ENCODE data around the gene ERV3-1. TPM values are rescaled to one million over a fixed set of nuclear protein-coding genes. Genes with fewer than 3 reads are reported as not detected.
"Not testable (repeated sequence)": the region's sequence is repeated elsewhere in the genome, so short reads cannot be mapped to it uniquely, and the experiment has no call there.

Gene ERV3-1
- polyA plus RNA-seq, 1 donor from 2014 or later = 13.9 TPM

GRCh38 chr7:64990936-64991335 lies 15.6 kb downstream of the ERV3-1 start, which contains the start of gene ZNF117:
TSS of gene ZNF117 (minus strand) at chr7:64991036.
- Mint-ChIP-seq H3K27ac (no peak within 1 kb of the TSS), H3K9me3 (peaks cover 15 to 75% (median 54%) of the 10 kb centered on the region in 3 donors), H3K4me3 (peak within 1 kb of the TSS in 2 of 4 donors; percentile 4 to 52), H3K4me1 (peaks cover 0 to 5% (median 4%) of the 10 kb centered on the region in 3 donors), H3K27me3 (no peaks in the 10 kb centered on the region), H3K36me3 (peaks cover 31% of the 10 kb centered on the region)

- Mint-ChIP-seq H3K27me3 (no peaks in the 10 kb centered on the region), H3K4me3 (peak overlapping the region in 1 of 4 donors; percentile 52), H3K4me1 (peaks cover 0 to 5% (median 4%) of the 10 kb centered on the region in 3 donors), H3K27ac (no peak overlapping the region), H3K9me3 (peaks cover 16 to 75% (median 54%) of the 10 kb centered on the region in 3 donors), H3K36me3 (peaks cover 31% of the 10 kb centered on the region)
Observed at GRCh38 chr7:64990216-64990615, 16.3 kb downstream of the ERV3-1 start.

GRCh38 chr7:64978497-64979203 lies 27.8 kb downstream of the ERV3-1 start:
- Mint-ChIP-seq H3K4me1 (peaks cover 0 to 2% (median 1%) of the 10 kb centered on the region in 3 donors), H3K9me3 (peaks cover 21 to 58% (median 40%) of the 10 kb centered on the region in 3 donors), H3K36me3 (peaks cover 21% of the 10 kb centered on the region), H3K4me3 (no peak overlapping the region), H3K27me3 (no peaks in the 10 kb centered on the region), H3K27ac (no peak overlapping the region)

- H3K27me3 Mint-ChIP-seq = no peaks in the 10 kb centered on the region
- no peak overlapping the region for H3K4me3 Mint-ChIP-seq
- H3K36me3 Mint-ChIP-seq = peaks cover 3% of the 10 kb centered on the region
- no peak overlapping the region for H3K27ac Mint-ChIP-seq
- peaks cover 11 to 28% (median 26%) of the 10 kb centered on the region in 3 donors for H3K9me3 Mint-ChIP-seq
- H3K4me1 Mint-ChIP-seq = no peaks in the 10 kb centered on the region
Observed at GRCh38 chr7:64965594-64965993, 40.9 kb downstream of the ERV3-1 start.

GRCh38 chr7:64959072-64959747 lies 47.3 kb downstream of the ERV3-1 start:
- H3K4me1 Mint-ChIP-seq = no peaks in the 10 kb centered on the region
- H3K27ac Mint-ChIP-seq = no peak overlapping the region
- H3K4me3 Mint-ChIP-seq = no peak overlapping the region
- H3K36me3 Mint-ChIP-seq = peaks cover 2% of the 10 kb centered on the region
- peaks cover 1% of the 10 kb centered on the region for H3K27me3 Mint-ChIP-seq
- peaks cover 6 to 32% (median 15%) of the 10 kb centered on the region in 3 donors for H3K9me3 Mint-ChIP-seq

GRCh38 chr7:64951250-64951848 lies 55.1 kb downstream of the ERV3-1 start:
- peaks cover 21% of the 10 kb centered on the region for H3K27me3 Mint-ChIP-seq
- H3K9me3 Mint-ChIP-seq = peaks cover 0 to 2% (median 0%) of the 10 kb centered on the region in 3 donors
- H3K4me3 Mint-ChIP-seq = no peak overlapping the region
- no peaks in the 10 kb centered on the region for H3K36me3 Mint-ChIP-seq
- no peak overlapping the region for H3K27ac Mint-ChIP-seq
- peaks cover 2 to 5% (median 4%) of the 10 kb centered on the region in 3 donors for H3K4me1 Mint-ChIP-seq

- H3K36me3 Mint-ChIP-seq, H3K27ac Mint-ChIP-seq, H3K4me3 Mint-ChIP-seq, H3K9me3 Mint-ChIP-seq, H3K4me1 Mint-ChIP-seq: not testable (repeated sequence)
- peaks cover 21% of the 10 kb centered on the region for H3K27me3 Mint-ChIP-seq
Observed at GRCh38 chr7:64950673-64951072, 55.8 kb downstream of the ERV3-1 start.

DNA sequence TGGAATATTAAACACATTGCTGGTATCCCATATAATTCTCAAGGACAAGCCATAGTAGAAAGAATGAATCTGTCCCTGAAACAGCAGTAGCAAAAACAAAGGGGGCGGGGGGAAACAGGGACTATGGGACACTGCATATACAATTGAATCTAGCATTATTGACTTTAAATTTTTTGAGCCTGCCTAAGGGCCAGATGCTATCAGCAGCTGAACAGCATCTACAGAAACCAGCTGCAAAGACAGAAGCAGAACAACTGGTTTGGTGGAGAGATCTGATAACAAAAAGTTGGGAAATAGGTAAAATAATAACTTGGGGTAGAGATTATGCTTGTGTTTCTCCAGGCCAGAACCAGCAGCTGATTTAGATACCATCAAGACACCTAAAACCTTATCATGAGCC lies 57.7 kb downstream of the ERV3-1 start:
- H3K9me3 Mint-ChIP-seq, H3K4me1 Mint-ChIP-seq, H3K27ac Mint-ChIP-seq, H3K4me3 Mint-ChIP-seq, H3K36me3 Mint-ChIP-seq: not testable (repeated sequence)
- H3K27me3 Mint-ChIP-seq = peaks cover 21% of the 10 kb centered on the region

GRCh38 chr7:64947252-64948000 lies 59.1 kb downstream of the ERV3-1 start:
- no peak overlapping the region for H3K27ac Mint-ChIP-seq
- peaks cover 2 to 5% (median 4%) of the 10 kb centered on the region in 3 donors for H3K4me1 Mint-ChIP-seq
- H3K4me3 Mint-ChIP-seq = peak overlapping the region in 2 of 4 donors; percentile 6 to 49
- H3K9me3 Mint-ChIP-seq = no peaks in the 10 kb centered on the region
- H3K27me3 Mint-ChIP-seq = peaks cover 21% of the 10 kb centered on the region
- no peaks in the 10 kb centered on the region for H3K36me3 Mint-ChIP-seq

GRCh38 chr7:64946772-64947171 lies 59.7 kb downstream of the ERV3-1 start:
- H3K36me3 Mint-ChIP-seq = no peaks in the 10 kb centered on the region
- no peaks in the 10 kb centered on the region for H3K9me3 Mint-ChIP-seq
- peaks cover 21% of the 10 kb centered on the region for H3K27me3 Mint-ChIP-seq
- H3K4me1 Mint-ChIP-seq = peaks cover 2 to 5% (median 4%) of the 10 kb centered on the region in 3 donors
- no peak overlapping the region for H3K27ac Mint-ChIP-seq
- H3K4me3 Mint-ChIP-seq = no peak overlapping the region

GRCh38 chr7:64945503-64946175 lies 60.8 kb downstream of the ERV3-1 start:
- Mint-ChIP-seq H3K9me3 (no peaks in the 10 kb centered on the region), H3K4me1 (peaks cover 2 to 4% (median 3%) of the 10 kb centered on the region in 3 donors), H3K36me3 (peaks cover under 1% of the 10 kb centered on the region), H3K4me3 (peak overlapping the region in 1 of 4 donors; percentile 8), H3K27me3 (peaks cover 15% of the 10 kb centered on the region), H3K27ac (no peak overlapping the region)

- H3K4me3 Mint-ChIP-seq, H3K4me1 Mint-ChIP-seq, H3K36me3 Mint-ChIP-seq, H3K9me3 Mint-ChIP-seq, H3K27ac Mint-ChIP-seq: not testable (repeated sequence)
- peaks cover 15% of the 10 kb centered on the region for H3K27me3 Mint-ChIP-seq
Observed at GRCh38 chr7:64944667-64945502, 61.6 kb downstream of the ERV3-1 start.

All from IgD-negative memory B cell (primary cell).